Mesendoderm (in vitro differentiated cells): ENCODE data around the gene COX6B2.
A peak's percentile ranks its signal among the peaks of the same experiment; 100 is the strongest.

Source experiments
- DNase-seq: peaks from one replicate; pipeline ENCODE4 v3.0.0; 2013
- H2AK5ac ChIP-seq: 2 replicates; pipeline ENCODE4 v1.6.1; 2013; ENCODE audit warnings: low read length, inconsistent platforms
- H2BK120ac ChIP-seq: 2 replicates; pipeline ENCODE4 v1.6.1; 2013; ENCODE audit warnings: low read depth, mild to moderate bottlenecking, low read length, moderate library complexity, mixed read lengths
- H2BK15ac ChIP-seq: replicated peaks from 2 replicates; pipeline ENCODE4 v1.6.1; 2013; ENCODE audit warnings: low read depth, mild to moderate bottlenecking, moderate library complexity
- H2BK5ac ChIP-seq: 2 replicates; pipeline ENCODE4 v1.6.1; 2013; ENCODE audit warnings: low read length, inconsistent platforms
- H3K18ac ChIP-seq: 2 replicates; pipeline ENCODE4 v1.6.1; 2013; ENCODE audit warnings: mild to moderate bottlenecking, low read length, mixed read lengths
- H3K23ac ChIP-seq: one replicate; pipeline ENCODE4 v1.6.1; 2013; ENCODE audit warnings: low read length
- H3K27ac ChIP-seq: 2 replicates; pipeline ENCODE4 v1.5.1; 2013; ENCODE audit warnings: low read depth, mild to moderate bottlenecking, inconsistent platforms, low read length, moderate library complexity
- H3K27me3 ChIP-seq: 2 replicates; pipeline ENCODE4 v1.6.1; 2013; ENCODE audit warnings: low read length, control low read depth, mild to moderate bottlenecking, inconsistent platforms; ENCODE audit not compliant: insufficient read depth, poor library complexity
- H3K36me3 ChIP-seq: 2 replicates; pipeline ENCODE4 v1.6.1; 2013; ENCODE audit warnings: low read length, inconsistent platforms; ENCODE audit not compliant: control insufficient read depth, insufficient read depth
- H3K4ac ChIP-seq: one replicate; pipeline ENCODE4 v1.6.1; 2013; ENCODE audit warnings: low read depth, mild to moderate bottlenecking, low read length, moderate library complexity
- H3K4me1 ChIP-seq: 2 replicates; pipeline ENCODE4 v1.6.1; 2013; ENCODE audit warnings: low read depth, low read length, inconsistent platforms; ENCODE audit not compliant: control insufficient read depth
- H3K4me2 ChIP-seq: 2 replicates; pipeline ENCODE4 v1.6.1; 2013; ENCODE audit warnings: low read length
- H3K4me3 ChIP-seq: 2 replicates; pipeline ENCODE4 v1.5.1; 2013; ENCODE audit warnings: mild to moderate bottlenecking, low read length
- H3K56ac ChIP-seq: one replicate; pipeline ENCODE4 v1.6.1; 2013; ENCODE audit warnings: low read length
- H3K79me1 ChIP-seq: 2 replicates; pipeline ENCODE4 v1.6.1; 2013; ENCODE audit warnings: low read length, inconsistent platforms
- H3K79me2 ChIP-seq: 2 replicates; pipeline ENCODE4 v1.6.1; 2013; ENCODE audit warnings: mild to moderate bottlenecking, low read length; ENCODE audit not compliant: control insufficient read depth, insufficient read depth
- H3K9ac ChIP-seq: 2 replicates; pipeline ENCODE4 v1.6.1; 2013; ENCODE audit warnings: low read length, inconsistent platforms
- H4K5ac ChIP-seq: one replicate; pipeline ENCODE4 v1.6.1; 2013; ENCODE audit warnings: low read length
- H4K8ac ChIP-seq: one replicate; pipeline ENCODE4 v1.6.1; 2013; ENCODE audit warnings: low read depth, mild to moderate bottlenecking, control low read depth, low read length, moderate library complexity
- WGBS: extraction: QIAGEN DNeasy Blood & Tissue Kit; methylation state at CpG from one replicate; pipeline ENCODE4 v1.1.7; 2013; ENCODE audit warnings: low lambda C conversion rate, missing lambda C conversion rate; ENCODE audit not compliant: insufficient coverage; ENCODE audit errors: extremely low coverage; 5-methylcytosine and 5-hydroxymethylcytosine counted together

The COX6B2 gene

GRCh38 chr19:55392820-55393761 lies 38.6 kb upstream of the COX6B2 start:
- no CpG with 5 or more reads among the region's 18 CpGs for WGBS
- H3K27ac ChIP-seq = no peak overlapping the region
- no peak for DNase-seq

GRCh38 chr19:55391702-55392615 lies 37.4 kb upstream of the COX6B2 start:
- H4K8ac ChIP-seq = no peak overlapping the region
- peaks cover 20% of the 10 kb centered on the region for H3K36me3 ChIP-seq
- H3K79me1 ChIP-seq = peaks cover 18% of the 10 kb centered on the region
- H3K4me2 ChIP-seq = no peak overlapping the region
- H2BK15ac ChIP-seq = no peak overlapping the region
- DNase-seq = no peak
- H3K23ac ChIP-seq = no peak overlapping the region
- no CpG with 5 or more reads among the region's 18 CpGs for WGBS
- H3K18ac ChIP-seq = no peak overlapping the region
- H3K9ac ChIP-seq = peak overlapping the region; percentile 28
- no peak overlapping the region for H2AK5ac ChIP-seq
- peaks cover 18% of the 10 kb centered on the region for H3K79me2 ChIP-seq
- no peak overlapping the region for H3K27ac ChIP-seq
- H2BK5ac ChIP-seq = no peak overlapping the region
- no peak overlapping the region for H4K5ac ChIP-seq
- H3K27me3 ChIP-seq = no peaks in the 10 kb centered on the region
- H3K56ac ChIP-seq = peak overlapping the region; percentile 22
- no peak overlapping the region for H2BK120ac ChIP-seq
- no peak overlapping the region for H3K4me3 ChIP-seq
- no peak overlapping the region for H3K4ac ChIP-seq
- peaks cover 11% of the 10 kb centered on the region for H3K4me1 ChIP-seq

More at GRCh38 chr19:55392820-55393761, 38.6 kb upstream of the COX6B2 start:
- peak overlapping the region; percentile 64 for H3K56ac ChIP-seq
- H3K27me3 ChIP-seq = no peaks in the 10 kb centered on the region
- peaks cover 7% of the 10 kb centered on the region for H3K79me1 ChIP-seq
- no peak overlapping the region for H2AK5ac ChIP-seq
- H4K5ac ChIP-seq = no peak overlapping the region
- peaks cover 6% of the 10 kb centered on the region for H3K79me2 ChIP-seq
- no peak overlapping the region for H2BK120ac ChIP-seq
- H3K36me3 ChIP-seq = peaks cover 10% of the 10 kb centered on the region
- no peak overlapping the region for H2BK5ac ChIP-seq
- peaks cover 2% of the 10 kb centered on the region for H3K4me1 ChIP-seq
- H4K8ac ChIP-seq = no peak overlapping the region
- H3K9ac ChIP-seq = no peak overlapping the region
- no peak overlapping the region for H2BK15ac ChIP-seq
- no peak overlapping the region for H3K18ac ChIP-seq
- H3K4me2 ChIP-seq = no peak overlapping the region
- H3K4me3 ChIP-seq = no peak overlapping the region
- H3K23ac ChIP-seq = no peak overlapping the region
- no peak overlapping the region for H3K4ac ChIP-seq

- H3K4me3 ChIP-seq = no peak overlapping the region
- H3K9ac ChIP-seq = no peak overlapping the region
Observed at GRCh38 chr19:55391191-55391670, 36.7 kb upstream of the COX6B2 start.

GRCh38 chr19:55390461-55390880 lies 36.0 kb upstream of the COX6B2 start:
- H2BK5ac ChIP-seq = no peak overlapping the region
- no peak overlapping the region for H3K4me3 ChIP-seq
- no peak overlapping the region for H4K5ac ChIP-seq
- WGBS = no CpG with 5 or more reads among the region's 7 CpGs
- no peaks in the 10 kb centered on the region for H3K27me3 ChIP-seq
- peaks cover 29% of the 10 kb centered on the region for H3K79me2 ChIP-seq
- no peak overlapping the region for H3K9ac ChIP-seq
- H3K4me2 ChIP-seq = no peak overlapping the region
- peaks cover 23% of the 10 kb centered on the region for H3K79me1 ChIP-seq
- peaks cover 12% of the 10 kb centered on the region for H3K4me1 ChIP-seq
- peaks cover 21% of the 10 kb centered on the region for H3K36me3 ChIP-seq
- DNase-seq = peak; percentile 67
- H2BK120ac ChIP-seq = no peak overlapping the region
- H3K4ac ChIP-seq = no peak overlapping the region
- no peak overlapping the region for H3K23ac ChIP-seq
- no peak overlapping the region for H2AK5ac ChIP-seq
- no peak overlapping the region for H3K27ac ChIP-seq
- no peak overlapping the region for H3K56ac ChIP-seq
- H4K8ac ChIP-seq = no peak overlapping the region
- H2BK15ac ChIP-seq = no peak overlapping the region
- H3K18ac ChIP-seq = no peak overlapping the region

More at GRCh38 chr19:55391191-55391670, 36.7 kb upstream of the COX6B2 start:
- H3K79me2 ChIP-seq = peaks cover 25% of the 10 kb centered on the region
- H4K5ac ChIP-seq = no peak overlapping the region
- H2BK5ac ChIP-seq = no peak overlapping the region
- WGBS = no CpG with 5 or more reads among the region's 12 CpGs
- no peak overlapping the region for H3K18ac ChIP-seq
- no peak overlapping the region for H4K8ac ChIP-seq
- peaks cover 20% of the 10 kb centered on the region for H3K79me1 ChIP-seq
- H3K56ac ChIP-seq = no peak overlapping the region
- no peaks in the 10 kb centered on the region for H3K27me3 ChIP-seq
- H3K36me3 ChIP-seq = peaks cover 21% of the 10 kb centered on the region
- H3K23ac ChIP-seq = no peak overlapping the region
- H3K4me2 ChIP-seq = no peak overlapping the region
- H2BK120ac ChIP-seq = no peak overlapping the region
- no peak overlapping the region for H2AK5ac ChIP-seq
- no peak for DNase-seq
- H3K27ac ChIP-seq = no peak overlapping the region
- no peak overlapping the region for H2BK15ac ChIP-seq
- H3K4ac ChIP-seq = no peak overlapping the region
- H3K4me1 ChIP-seq = peaks cover 12% of the 10 kb centered on the region

- H2BK5ac ChIP-seq = no peak overlapping the region
- no CpG with 5 or more reads among the region's 21 CpGs for WGBS
- peaks cover 12% of the 10 kb centered on the region for H3K4me1 ChIP-seq
- no peak for DNase-seq
- H3K9ac ChIP-seq = peak overlapping the region; percentile 30
- no peak overlapping the region for H4K5ac ChIP-seq
- H3K18ac ChIP-seq = no peak overlapping the region
- H3K4ac ChIP-seq = no peak overlapping the region
- no peak overlapping the region for H3K56ac ChIP-seq
- no peak overlapping the region for H2BK15ac ChIP-seq
- H3K36me3 ChIP-seq = peaks cover 21% of the 10 kb centered on the region
- peaks cover 29% of the 10 kb centered on the region for H3K79me2 ChIP-seq
- no peak overlapping the region for H3K27ac ChIP-seq
- no peaks in the 10 kb centered on the region for H3K27me3 ChIP-seq
- H3K4me3 ChIP-seq = no peak overlapping the region
- H4K8ac ChIP-seq = no peak overlapping the region
- H2BK120ac ChIP-seq = no peak overlapping the region
- H2AK5ac ChIP-seq = no peak overlapping the region
- no peak overlapping the region for H3K4me2 ChIP-seq
- no peak overlapping the region for H3K23ac ChIP-seq
- H3K79me1 ChIP-seq = peaks cover 23% of the 10 kb centered on the region
Observed at GRCh38 chr19:55389386-55390317, 35.1 kb upstream of the COX6B2 start.
